Natural killer cell (primary cell): ENCODE results near the gene FRMD4A. TPM values are rescaled to one million over a fixed set of nuclear protein-coding genes. Genes with fewer than 3 reads are reported as not detected.

ENCODE experiments used
- ATAC-seq, 3 donors: fragments of 150-1000 bp in 2 of 3; fragments of 200-7000 bp in 1 of 3; cut with Tn5 transposase; 1 replicate in 1 of 3; 2 replicates in 2 of 3; pipeline ENCODE4 v1.10.0; 2021; ENCODE audit warnings: mild to moderate bottlenecking in 2 of 3, moderate library complexity in 2 of 3
- DNase-seq, 2 donors: peaks; one replicate each; pipeline versions ENCODE4 v3.0.0 to v3.0.0-alpha.2; 2013 to 2021; ENCODE audit warnings: mixed read lengths in 1 of 2
- H3K27ac ChIP-seq: one replicate; pipeline ENCODE4 v1.5.1; 2013; ENCODE audit warnings: mild to moderate bottlenecking, low read length
- H3K27me3 ChIP-seq: one replicate; pipeline ENCODE4 v1.6.1; 2013; ENCODE audit warnings: low read length; ENCODE audit not compliant: control insufficient read depth, insufficient read depth
- H3K36me3 ChIP-seq: one replicate; pipeline ENCODE4 v1.6.1; 2013; ENCODE audit warnings: low read length; ENCODE audit not compliant: control insufficient read depth, insufficient read depth
- H3K4me1 ChIP-seq: one replicate; pipeline ENCODE4 v1.6.1; 2013; ENCODE audit warnings: low read length; ENCODE audit not compliant: control insufficient read depth, insufficient read depth
- H3K4me3 ChIP-seq: one replicate; pipeline ENCODE4 v1.5.1; 2013; ENCODE audit warnings: low read length
- H3K9me3 ChIP-seq: one replicate; pipeline ENCODE4 v1.6.1; 2013; ENCODE audit warnings: low read length; ENCODE audit not compliant: control insufficient read depth, insufficient read depth
- H3K27ac Mint-ChIP-seq, 2 donors: one replicate each; pipeline ENCODE4 v1.8.0; 2022; ENCODE audit warnings: mild to moderate bottlenecking in 2 of 2, mixed read lengths in 2 of 2, moderate library complexity in 1 of 2
- H3K27me3 Mint-ChIP-seq, 2 donors: one replicate each; pipeline ENCODE4 v1.8.0; 2022; ENCODE audit warnings: low read depth in 2 of 2, mixed read lengths in 2 of 2
- H3K36me3 Mint-ChIP-seq: one replicate; pipeline ENCODE4 v1.8.0; 2022; ENCODE audit warnings: mixed read lengths
- H3K4me1 Mint-ChIP-seq, 2 donors: one replicate each; pipeline ENCODE4 v1.8.0; 2022; ENCODE audit warnings: mixed read lengths in 2 of 2
- H3K4me3 Mint-ChIP-seq: one replicate; pipeline ENCODE4 v1.8.0; 2022; ENCODE audit warnings: mild to moderate bottlenecking, moderate library complexity, mixed read lengths
- H3K9me3 Mint-ChIP-seq, 2 donors: one replicate each; pipeline ENCODE4 v1.8.0; 2022; ENCODE audit warnings: mixed read lengths in 2 of 2
- WGBS: methylation state at CpG from one replicate; pipeline ENCODE4 v1.1.7; 2013; ENCODE audit warnings: missing lambda C conversion rate; ENCODE audit not compliant: insufficient coverage; 5-methylcytosine and 5-hydroxymethylcytosine counted together
- intact Hi-C: fragments of 100-400 bp; cut with micrococcal nuclease; formaldehyde crosslinking; loops from one replicate; pipeline ENCODE4 v1.14.2; 2022
- total RNA-seq, 4 donors: library from RNA; stranded (reverse); fragments of 120-200 nt in 1 of 4; gene quantifications; one replicate each; pipeline versions ENCODE4 v1.2.3 to v1.2.4, GENCODE V29; 2013 to 2022
- TF ChIP-seq, protein P1 (sequence below): fragments of 200-600 bp; IDR thresholded peaks from one replicate; pipeline ENCODE4 v1.8.0; 2022; ENCODE audit warnings: antibody characterized with exemption

FRMD4A gene
- total RNA-seq, 3 donors from 2014 or later (not counting 1 experiment from before 2014, with no cell fraction given), result 0.36 to 0.38 TPM; not detected in 1

- H3K4me1 Mint-ChIP-seq, result no peaks in the 10 kb centered on the region
- H3K36me3 ChIP-seq, result no peaks in the 10 kb centered on the region
- H3K27ac ChIP-seq, result no peak overlapping the region
- H3K4me1 ChIP-seq, result no peaks in the 10 kb centered on the region
- ATAC-seq (no peak), DNase-seq (no peak)
- intact Hi-C loops, result no loop called here
- no peaks in the 10 kb centered on the region for H3K9me3 ChIP-seq
- H3K4me3 Mint-ChIP-seq, result no peak overlapping the region
- H3K27me3 Mint-ChIP-seq, result peaks cover 7 to 8% of the 10 kb centered on the region in 2 donors
- no peaks in the 10 kb centered on the region for H3K36me3 Mint-ChIP-seq
- no peaks in the 10 kb centered on the region for H3K27me3 ChIP-seq
- H3K27ac Mint-ChIP-seq, result no peak overlapping the region
- no peak overlapping the region for H3K4me3 ChIP-seq
- H3K9me3 Mint-ChIP-seq, result no peaks in the 10 kb centered on the region
- 81% methylated on average over 7 of the region's 7 CpGs for WGBS
- TF ChIP-seq, protein P1, sequence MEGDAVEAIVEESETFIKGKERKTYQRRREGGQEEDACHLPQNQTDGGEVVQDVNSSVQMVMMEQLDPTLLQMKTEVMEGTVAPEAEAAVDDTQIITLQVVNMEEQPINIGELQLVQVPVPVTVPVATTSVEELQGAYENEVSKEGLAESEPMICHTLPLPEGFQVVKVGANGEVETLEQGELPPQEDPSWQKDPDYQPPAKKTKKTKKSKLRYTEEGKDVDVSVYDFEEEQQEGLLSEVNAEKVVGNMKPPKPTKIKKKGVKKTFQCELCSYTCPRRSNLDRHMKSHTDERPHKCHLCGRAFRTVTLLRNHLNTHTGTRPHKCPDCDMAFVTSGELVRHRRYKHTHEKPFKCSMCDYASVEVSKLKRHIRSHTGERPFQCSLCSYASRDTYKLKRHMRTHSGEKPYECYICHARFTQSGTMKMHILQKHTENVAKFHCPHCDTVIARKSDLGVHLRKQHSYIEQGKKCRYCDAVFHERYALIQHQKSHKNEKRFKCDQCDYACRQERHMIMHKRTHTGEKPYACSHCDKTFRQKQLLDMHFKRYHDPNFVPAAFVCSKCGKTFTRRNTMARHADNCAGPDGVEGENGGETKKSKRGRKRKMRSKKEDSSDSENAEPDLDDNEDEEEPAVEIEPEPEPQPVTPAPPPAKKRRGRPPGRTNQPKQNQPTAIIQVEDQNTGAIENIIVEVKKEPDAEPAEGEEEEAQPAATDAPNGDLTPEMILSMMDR, result no peak
Observed at GRCh38 chr10:13984647-13985155, 346.0 kb downstream of the FRMD4A start.

DNA sequence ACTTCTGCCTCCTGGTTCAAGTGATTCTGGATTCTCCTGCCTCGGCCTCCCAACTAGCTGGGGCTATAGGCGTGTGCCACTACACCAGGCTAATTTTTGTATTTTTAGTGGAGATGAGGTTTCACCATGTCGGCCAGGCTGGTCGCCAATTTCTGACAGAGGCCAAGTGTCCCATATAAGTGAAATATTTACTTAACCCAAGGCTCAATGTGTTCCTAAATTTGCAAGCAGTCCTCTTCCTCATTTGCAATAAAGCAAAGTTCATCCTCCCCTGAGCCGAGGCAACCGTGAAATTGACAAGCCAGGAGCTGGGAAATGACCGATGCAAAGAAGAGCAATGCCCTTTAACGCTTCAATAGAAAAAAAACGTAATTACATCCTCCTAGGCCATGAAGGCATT is 347.7 kb downstream of the FRMD4A start:
- Mint-ChIP-seq H3K27me3 (peaks cover 7 to 12% of the 10 kb centered on the region in 2 donors), H3K9me3 (no peaks in the 10 kb centered on the region), H3K27ac (no peak overlapping the region), H3K36me3 (no peaks in the 10 kb centered on the region), H3K4me3 (no peak overlapping the region), H3K4me1 (no peaks in the 10 kb centered on the region)
- Histone ChIP-seq H3K27me3 (no peaks in the 10 kb centered on the region), H3K36me3 (no peaks in the 10 kb centered on the region), H3K9me3 (no peaks in the 10 kb centered on the region), H3K4me1 (no peaks in the 10 kb centered on the region), H3K4me3 (no peak overlapping the region), H3K27ac (no peak overlapping the region)
- intact Hi-C loops, result no loop called here
- 89% methylated on average over 9 of the region's 9 CpGs for whole genome bisulfite sequencing
- DNase-seq, result no peak
- TF ChIP-seq, protein P1, result no peak
- no peak for ATAC-seq

GRCh38 chr10:13978533-13979115 is 352.1 kb downstream of the FRMD4A start:
- 70% methylated on average over 3 of the region's 4 CpGs for WGBS
- no peaks in the 10 kb centered on the region for H3K27me3 ChIP-seq
- DNase-seq, result no peak
- no peak overlapping the region for H3K4me3 ChIP-seq
- no peaks in the 10 kb centered on the region for H3K9me3 ChIP-seq
- Mint-ChIP-seq H3K36me3 (no peaks in the 10 kb centered on the region), H3K4me3 (no peak overlapping the region), H3K9me3 (no peaks in the 10 kb centered on the region), H3K4me1 (no peaks in the 10 kb centered on the region), H3K27me3 (peaks cover 7 to 12% of the 10 kb centered on the region in 2 donors), H3K27ac (no peak overlapping the region)
- no peak overlapping the region for H3K27ac ChIP-seq
- no peak for ATAC-seq
- no peaks in the 10 kb centered on the region for H3K4me1 ChIP-seq
- intact Hi-C loops, result no loop called here
- TF ChIP-seq, protein P1, result no peak
- no peaks in the 10 kb centered on the region for H3K36me3 ChIP-seq
